Caco-2 (cell line): ENCODE measurements around the gene KRCC1. TPM values are rescaled to one million over a fixed set of nuclear protein-coding genes. Genes with fewer than 3 reads are reported as not detected.

Source experiments
- BruUV-seq: library from RNA; stranded (reverse); fragments of 400-500 nt; replicated peaks from 2 replicates; lab custom pipeline; 2021; lab: Mats Ljungman, UMichigan
- CTCF ChIA-PET: fragments of 300-600 bp; sonication (Branson Sonifier 250); formaldehyde crosslinking; loops from one replicate; lab custom pipeline; 2022; ENCODE audit warnings: antibody characterized with exemption; lab: Charles Lee
- POLR2A ChIA-PET: fragments of 300-600 bp; sonication (Branson Sonifier 250); formaldehyde crosslinking; loops from one replicate; lab custom pipeline; 2022; ENCODE audit warnings: antibody characterized with exemption; lab: Charles Lee
- DNase-seq, 2 experiments: peaks; one replicate each; pipeline versions ENCODE4 v3.0.0 to v3.0.0-alpha.2; 2020 to 2022
- H3K27me3 ChIP-seq: replicated peaks from 2 replicates; pipeline ENCODE4 v1.6.0; 2011; ENCODE audit warnings: low read length; ENCODE audit not compliant: control insufficient read depth, insufficient read depth
- H3K36me3 ChIP-seq: 2 replicates; pipeline ENCODE4 v1.5.1; 2011; ENCODE audit warnings: low read length; ENCODE audit not compliant: control insufficient read depth, insufficient read depth
- H3K4me1 ChIP-seq: fragments of 250-450 bp; sonication (Bioruptor Pico); 2 replicates; pipeline ENCODE4 v1.5.1; 2020; ENCODE audit warnings: mild to moderate bottlenecking
- H3K4me3 ChIP-seq: 2 replicates; pipeline ENCODE4 v1.5.1; 2011; ENCODE audit warnings: low read depth, mild to moderate bottlenecking, control low read depth, low read length
- H3K9me3 ChIP-seq: fragments of 250-450 bp; sonication (Bioruptor Pico); 2 replicates; pipeline ENCODE4 v1.5.1; 2020; ENCODE audit warnings: mild to moderate bottlenecking, moderate library complexity
- H3K27ac Mint-ChIP-seq: one replicate; pipeline ENCODE4 v1.8.0; 2022; ENCODE audit warnings: mixed read lengths; ENCODE audit not compliant: unreplicated experiment
- H3K27me3 Mint-ChIP-seq: one replicate; pipeline ENCODE4 v1.8.0; 2022; ENCODE audit warnings: mixed read lengths; ENCODE audit not compliant: insufficient read depth, unreplicated experiment
- H3K36me3 Mint-ChIP-seq: one replicate; pipeline ENCODE4 v1.8.0; 2022; ENCODE audit warnings: mild to moderate bottlenecking, mixed read lengths; ENCODE audit not compliant: insufficient read depth, unreplicated experiment
- H3K4me1 Mint-ChIP-seq: one replicate; pipeline ENCODE4 v1.8.0; 2022; ENCODE audit warnings: low read depth, mixed read lengths; ENCODE audit not compliant: unreplicated experiment
- H3K4me3 Mint-ChIP-seq: one replicate; pipeline ENCODE4 v1.8.0; 2022; ENCODE audit warnings: mild to moderate bottlenecking, moderate library complexity, mixed read lengths; ENCODE audit not compliant: unreplicated experiment
- H3K9me3 Mint-ChIP-seq: one replicate; pipeline ENCODE4 v1.8.0; 2022; ENCODE audit warnings: mixed read lengths; ENCODE audit not compliant: unreplicated experiment
- intact Hi-C: fragments of 100-400 bp; cut with micrococcal nuclease; formaldehyde crosslinking; loops from one replicate; pipeline ENCODE4 v1.10.0; 2022; ENCODE audit not compliant: unreplicated experiment
- total RNA-seq: library from RNA; stranded (reverse); gene quantifications from 2 replicates; pipeline ENCODE4 v1.2.3, GENCODE V29; 2022
- TF ChIP-seq, protein P1 (sequence below), 2 experiments: fragments of 200-600 bp in 1 of 2; IDR thresholded peaks; 1 replicate in 1 of 2; 2 replicates in 1 of 2; pipeline versions ENCODE4 v1.5.1 to v1.8.0; 2011 to 2022; ENCODE audit warnings: antibody characterized with exemption in 1 of 2, control low read depth in 1 of 2, inconsistent platforms in 1 of 2, low read depth in 1 of 2, low read length in 1 of 2, mild to moderate bottlenecking in 1 of 2, moderate library complexity in 1 of 2; ENCODE audit not compliant: insufficient read depth in 1 of 2, severe bottlenecking in 1 of 2, unreplicated experiment in 1 of 2

Gene KRCC1
- total RNA-seq, 1 experiment from 2014 or later: 7.6 TPM

DNA sequence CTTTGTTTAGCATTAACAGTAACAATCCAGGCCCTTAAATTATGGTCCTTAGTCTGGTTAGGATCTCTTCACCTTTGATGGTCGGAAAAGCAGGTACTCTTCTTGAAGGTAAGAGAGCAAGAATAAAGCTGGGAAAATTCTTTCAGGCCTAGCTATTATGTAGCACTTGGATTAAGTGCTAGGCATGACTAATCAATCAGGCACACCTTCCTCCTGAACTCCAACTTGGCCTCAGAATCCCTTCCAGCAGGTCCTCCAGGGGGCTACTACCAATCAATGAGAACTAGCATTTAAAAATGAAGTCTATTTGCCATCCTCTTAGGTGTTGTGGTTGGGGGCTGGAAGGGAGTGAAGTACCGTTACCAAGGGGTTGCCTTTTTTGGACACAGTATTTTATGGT, 15.8 kb upstream of the KRCC1 start:
- DNase-seq: no peak
- Mint-ChIP-seq H3K27ac (no peak overlapping the region), H3K9me3 (no peaks in the 10 kb centered on the region), H3K4me1 (no peaks in the 10 kb centered on the region), H3K4me3 (no peak overlapping the region), H3K36me3 (no peaks in the 10 kb centered on the region), H3K27me3 (no peaks in the 10 kb centered on the region)
- Histone ChIP-seq H3K4me1 (0 out of 2 replicates have a peak, but pooled peaks cover 3% of the 10 kb centered on the region), H3K9me3 (peaks cover 6% of the 10 kb centered on the region; the same call in 1 of the 2 replicates), H3K4me3 (no peak overlapping the region), H3K36me3 (no peaks in the 10 kb centered on the region), H3K27me3 (no peaks in the 10 kb centered on the region)
- POLR2A ChIA-PET: no interaction called here
- CTCF ChIA-PET: interaction anchor here (1.0 kb wide), 1 partner anchor 11 kb away, joined by 5 read pairs; no protein-coding TSS in a partner anchor
- intact Hi-C loops: no loop called here
- no TSS peak for BruUV-seq
- TF ChIP-seq, protein P1, sequence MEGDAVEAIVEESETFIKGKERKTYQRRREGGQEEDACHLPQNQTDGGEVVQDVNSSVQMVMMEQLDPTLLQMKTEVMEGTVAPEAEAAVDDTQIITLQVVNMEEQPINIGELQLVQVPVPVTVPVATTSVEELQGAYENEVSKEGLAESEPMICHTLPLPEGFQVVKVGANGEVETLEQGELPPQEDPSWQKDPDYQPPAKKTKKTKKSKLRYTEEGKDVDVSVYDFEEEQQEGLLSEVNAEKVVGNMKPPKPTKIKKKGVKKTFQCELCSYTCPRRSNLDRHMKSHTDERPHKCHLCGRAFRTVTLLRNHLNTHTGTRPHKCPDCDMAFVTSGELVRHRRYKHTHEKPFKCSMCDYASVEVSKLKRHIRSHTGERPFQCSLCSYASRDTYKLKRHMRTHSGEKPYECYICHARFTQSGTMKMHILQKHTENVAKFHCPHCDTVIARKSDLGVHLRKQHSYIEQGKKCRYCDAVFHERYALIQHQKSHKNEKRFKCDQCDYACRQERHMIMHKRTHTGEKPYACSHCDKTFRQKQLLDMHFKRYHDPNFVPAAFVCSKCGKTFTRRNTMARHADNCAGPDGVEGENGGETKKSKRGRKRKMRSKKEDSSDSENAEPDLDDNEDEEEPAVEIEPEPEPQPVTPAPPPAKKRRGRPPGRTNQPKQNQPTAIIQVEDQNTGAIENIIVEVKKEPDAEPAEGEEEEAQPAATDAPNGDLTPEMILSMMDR (IDR thresholded peaks at IDR 0.05; ENCODE audit: insufficient read depth in 1 of 2, low read depth in 1 of 2, low read length in 1 of 2, severe bottlenecking in 1 of 2, unreplicated experiment in 1 of 2): no peak

DNA sequence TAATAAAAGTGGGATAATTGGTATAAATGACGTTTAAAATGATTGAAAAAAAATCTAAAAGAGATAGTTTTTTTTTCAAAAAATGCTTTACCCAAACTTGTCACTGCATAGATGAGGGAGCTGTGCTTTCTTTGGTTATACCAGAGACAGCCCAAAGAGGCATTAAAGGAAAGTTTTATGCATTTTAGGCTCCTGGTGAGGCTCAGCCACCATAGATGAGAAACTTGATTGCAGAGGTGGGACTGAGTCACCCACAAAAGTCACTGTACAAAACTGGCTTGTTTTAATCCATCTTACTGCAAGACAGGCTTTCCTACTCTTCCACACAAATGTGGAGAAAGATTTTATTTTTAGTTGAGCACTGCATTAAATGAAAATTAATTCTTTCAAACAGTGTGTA, 14.5 kb upstream of the KRCC1 start:
- Mint-ChIP-seq H3K27ac (no peak overlapping the region), H3K27me3 (no peaks in the 10 kb centered on the region), H3K36me3 (no peaks in the 10 kb centered on the region), H3K4me3 (no peak overlapping the region), H3K4me1 (no peaks in the 10 kb centered on the region), H3K9me3 (no peaks in the 10 kb centered on the region)
- no peaks in the 10 kb centered on the region for H3K27me3 ChIP-seq
- no peak for DNase-seq
- CTCF ChIA-PET: no interaction called here
- intact Hi-C loops: no loop called here
- no peak overlapping the region for H3K4me3 ChIP-seq
- POLR2A ChIA-PET: no interaction called here
- BruUV-seq: no TSS peak
- H3K9me3 ChIP-seq: peaks cover 6% of the 10 kb centered on the region; the same call in 1 of the 2 replicates
- no peaks in the 10 kb centered on the region for H3K36me3 ChIP-seq
- TF ChIP-seq, protein P1 (IDR thresholded peaks at IDR 0.05; ENCODE audit: insufficient read depth in 1 of 2, low read depth in 1 of 2, low read length in 1 of 2, severe bottlenecking in 1 of 2, unreplicated experiment in 1 of 2): no peak
- 0 out of 2 replicates have a peak, but pooled peaks cover 3% of the 10 kb centered on the region for H3K4me1 ChIP-seq

DNA sequence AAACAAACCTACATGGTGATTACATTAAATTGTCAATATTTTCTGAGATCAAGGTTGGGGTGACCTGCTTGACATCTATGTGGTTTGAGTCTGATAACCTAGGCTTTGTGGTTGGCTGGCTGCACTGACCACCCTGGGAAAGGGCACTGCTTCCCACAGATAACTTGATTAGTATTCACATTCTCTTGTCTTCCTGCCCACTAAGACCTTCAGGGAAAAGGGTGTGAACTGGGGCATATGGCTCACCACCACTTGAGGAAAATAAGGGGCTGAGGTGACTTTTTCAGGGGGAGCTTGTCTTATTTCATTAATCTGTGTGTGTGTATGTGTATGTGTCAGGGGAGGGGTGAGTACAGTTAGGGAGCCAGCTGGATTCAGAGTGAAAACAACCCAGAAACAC, 13.5 kb upstream of the KRCC1 start:
- intact Hi-C loops: no loop called here
- Histone ChIP-seq H3K27me3 (no peaks in the 10 kb centered on the region), H3K9me3 (peaks cover 6% of the 10 kb centered on the region; the same call in 1 of the 2 replicates), H3K4me3 (no peak overlapping the region), H3K4me1 (0 out of 2 replicates have a peak, but pooled peaks cover 3% of the 10 kb centered on the region), H3K36me3 (no peaks in the 10 kb centered on the region)
- TF ChIP-seq, protein P1 (IDR thresholded peaks at IDR 0.05; ENCODE audit: insufficient read depth in 1 of 2, low read depth in 1 of 2, low read length in 1 of 2, severe bottlenecking in 1 of 2, unreplicated experiment in 1 of 2): no peak
- no peaks in the 10 kb centered on the region for H3K36me3 Mint-ChIP-seq
- no peak overlapping the region for H3K4me3 Mint-ChIP-seq
- CTCF ChIA-PET: no interaction called here
- H3K27ac Mint-ChIP-seq: no peak overlapping the region
- H3K9me3 Mint-ChIP-seq: no peaks in the 10 kb centered on the region
- H3K27me3 Mint-ChIP-seq: no peaks in the 10 kb centered on the region
- BruUV-seq: no TSS peak
- H3K4me1 Mint-ChIP-seq: peaks cover 3% of the 10 kb centered on the region
- no peak for DNase-seq
- POLR2A ChIA-PET: no interaction called here
